Kidney epithelial cell (primary cell): ENCODE data around the gene COX7A2. TPM values are rescaled to one million over a fixed set of nuclear protein-coding genes. Genes with fewer than 3 reads are reported as not detected.

Source experiments
- DNase-seq: peaks from one replicate; pipeline ENCODE4 v3.0.0-alpha.2; 2010; ENCODE audit warnings: low read depth
- H3K27me3 ChIP-seq: 2 replicates; pipeline ENCODE4 v1.6.0; 2011; ENCODE audit warnings: low read length; ENCODE audit not compliant: control insufficient read depth, insufficient read depth
- H3K36me3 ChIP-seq: 2 replicates; pipeline ENCODE4 v1.5.1; 2011; ENCODE audit warnings: low read length; ENCODE audit not compliant: control insufficient read depth, insufficient read depth
- H3K4me3 ChIP-seq: 2 replicates; pipeline ENCODE4 v1.5.1; 2011; ENCODE audit warnings: low read depth, mild to moderate bottlenecking, control low read depth, low read length
- CTCF ChIP-seq: IDR thresholded peaks from 2 replicates; pipeline ENCODE4 v1.5.1; 2011; ENCODE audit warnings: mild to moderate bottlenecking, moderate library complexity, low read length, control low read depth, inconsistent platforms; ENCODE audit not compliant: insufficient read depth, poor library complexity, severe bottlenecking
- total RNA-seq: library from RNA; depleted of rRNA; stranded (reverse); fragments of >200 nt; gene quantifications from 2 replicates; pipeline ENCODE4 v1.2.3, GENCODE V29; 2015

The COX7A2 gene
- total RNA-seq, 1 donor from 2014 or later, result 181 TPM

- DNase-seq, result no peak
- Histone ChIP-seq H3K36me3 (no peaks in the 10 kb centered on the region), H3K4me3 (no peak overlapping the region), H3K27me3 (no peaks in the 10 kb centered on the region)
- TF ChIP-seq CTCF, result no peak
Observed at GRCh38 chr6:75224303-75224926, 19.2 kb downstream of the COX7A2 start.

- no peak for TF ChIP-seq CTCF
- H3K27me3 ChIP-seq, result no peaks in the 10 kb centered on the region
- H3K4me3 ChIP-seq, result no peak overlapping the region
- no peaks in the 10 kb centered on the region for H3K36me3 ChIP-seq
- DNase-seq, result no peak
Observed at GRCh38 chr6:75223428-75223827, 20.2 kb downstream of the COX7A2 start.

- H3K4me3 ChIP-seq, result no peak overlapping the region
- no peak for TF ChIP-seq CTCF
- H3K36me3 ChIP-seq, result no peaks in the 10 kb centered on the region
- no peaks in the 10 kb centered on the region for H3K27me3 ChIP-seq
- DNase-seq, result no peak
Observed at GRCh38 chr6:75222261-75222660, 21.3 kb downstream of the COX7A2 start.

- DNase-seq, result no peak
- Histone ChIP-seq H3K4me3 (no peak overlapping the region), H3K36me3 (no peaks in the 10 kb centered on the region), H3K27me3 (no peaks in the 10 kb centered on the region)
- TF ChIP-seq CTCF, result no peak
Observed at GRCh38 chr6:75221116-75221515, 22.5 kb downstream of the COX7A2 start.

GRCh38 chr6:75220357-75220756 is 23.2 kb downstream of the COX7A2 start:
- no peaks in the 10 kb centered on the region for H3K27me3 ChIP-seq
- no peak for DNase-seq
- no peaks in the 10 kb centered on the region for H3K36me3 ChIP-seq
- H3K4me3 ChIP-seq, result no peak overlapping the region
- no peak for TF ChIP-seq CTCF

- no peak for DNase-seq
- no peaks in the 10 kb centered on the region for H3K27me3 ChIP-seq
- H3K4me3 ChIP-seq, result no peak overlapping the region
- no peaks in the 10 kb centered on the region for H3K36me3 ChIP-seq
- no peak for TF ChIP-seq CTCF
Observed at GRCh38 chr6:75219263-75219662, 24.3 kb downstream of the COX7A2 start.
